PFSK-1 (cell line): Measurements from ENCODE around the gene KNL1.

Experiments used
- REST ChIP-seq, 2 experiments: IDR thresholded peaks; 2 replicates each; pipeline versions ENCODE4 v1.6.1 to v1.8.0; 2011 to 2012; ENCODE audit warnings: low read depth in 2 of 2, low read length in 2 of 2, control low read depth in 1 of 2, inconsistent platforms in 1 of 2, mild to moderate bottlenecking in 1 of 2, moderate library complexity in 1 of 2; ENCODE audit not compliant: insufficient read depth in 1 of 2
- TAF1 ChIP-seq: IDR thresholded peaks from 2 replicates; pipeline ENCODE4 v1.6.1; 2012; ENCODE audit warnings: low read length, control low read depth, borderline replicate concordance; ENCODE audit not compliant: insufficient read depth

GRCh38 chr15:40565333-40566238 lies 28.5 kb upstream of the KNL1 start:
- no peak; the same call in 1 of the 2 replicates for TF ChIP-seq TAF1
- no peak for TF ChIP-seq REST (IDR thresholded peaks at IDR 0.05; ENCODE audit: insufficient read depth in 1 of 2, low read depth in 2 of 2, low read length in 2 of 2)
